ENCODE data around the gene TREX2.
A peak's percentile ranks its signal among the peaks of the same experiment; 100 is the strongest.
"Not testable (repeated sequence)": the region's sequence is repeated elsewhere in the genome, so short reads cannot be mapped to it uniquely, and the experiment has no call there.

Gene TREX2

GRCh38 chrX:153406011-153406410 lies 39.8 kb downstream of the TREX2 start:
- no peak for DNase-seq

GRCh38 chrX:153405426-153405825 lies 40.4 kb downstream of the TREX2 start:
- no peak for DNase-seq

DNA sequence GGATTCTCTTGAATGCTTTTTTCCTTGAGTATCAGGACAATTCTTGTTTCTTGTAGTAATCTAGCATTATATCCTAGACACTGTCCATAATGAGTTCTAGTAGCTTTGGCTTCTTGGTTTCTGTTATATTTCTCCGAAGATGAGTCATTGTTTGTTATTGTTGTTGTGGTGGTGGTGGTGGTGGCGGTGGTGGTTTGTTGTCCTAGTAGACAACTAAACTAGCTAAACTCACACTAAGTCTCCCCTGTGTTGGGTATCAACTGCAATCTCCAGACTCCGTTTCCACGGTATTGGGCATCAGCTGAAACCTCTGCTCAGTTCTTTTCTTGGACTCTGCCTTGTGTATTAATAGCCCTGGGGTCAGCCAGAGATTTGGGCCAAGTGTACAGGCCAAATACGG lies 41.5 kb downstream of the TREX2 start:
- not testable (repeated sequence) for DNase-seq

DNA sequence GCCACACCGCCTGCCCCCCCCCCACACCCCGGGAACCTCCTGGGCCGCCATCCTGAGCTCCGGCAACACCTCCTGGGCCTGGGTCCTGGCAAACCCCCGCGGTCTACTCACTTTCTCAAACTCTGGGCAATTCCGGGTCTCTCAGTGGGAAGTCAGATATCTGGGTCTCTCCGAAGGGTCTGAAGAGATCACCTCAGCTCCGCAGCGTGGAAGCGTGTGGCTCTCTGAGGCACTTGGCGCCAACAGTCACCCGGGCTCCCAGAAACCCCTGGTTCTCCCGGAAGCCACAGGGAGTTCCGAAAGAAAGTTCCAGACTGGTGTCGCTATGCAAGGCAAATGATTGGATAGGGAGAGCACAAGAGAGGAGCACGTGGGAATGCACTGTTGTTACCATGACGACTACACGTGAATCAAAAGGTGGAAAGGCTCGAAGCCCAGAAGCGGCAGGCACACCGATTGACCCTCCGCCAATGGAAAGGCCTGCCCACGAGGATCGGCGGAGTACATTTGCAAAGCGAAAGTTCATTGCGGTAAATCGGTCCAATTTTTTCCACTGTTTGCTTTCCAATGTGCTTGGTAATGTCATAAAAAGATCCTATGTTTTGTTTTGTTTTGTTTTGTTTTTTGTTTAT lies 44.6 kb downstream of the TREX2 start, which contains the start of gene PNMA6E:
Gene PNMA6E, minus strand, starts transcription at position 218 of the 632 bp plus-strand sequence. CDS start 2,501 bp downstream, outside the sequence.
- no peak for DNase-seq

GRCh38 chrX:153400146-153401132 lies 45.4 kb downstream of the TREX2 start:
- DNase-seq, result peak; percentile 33

- no peak for DNase-seq
Measured at GRCh38 chrX:153398275-153398960, 47.4 kb downstream of the TREX2 start.

DNA sequence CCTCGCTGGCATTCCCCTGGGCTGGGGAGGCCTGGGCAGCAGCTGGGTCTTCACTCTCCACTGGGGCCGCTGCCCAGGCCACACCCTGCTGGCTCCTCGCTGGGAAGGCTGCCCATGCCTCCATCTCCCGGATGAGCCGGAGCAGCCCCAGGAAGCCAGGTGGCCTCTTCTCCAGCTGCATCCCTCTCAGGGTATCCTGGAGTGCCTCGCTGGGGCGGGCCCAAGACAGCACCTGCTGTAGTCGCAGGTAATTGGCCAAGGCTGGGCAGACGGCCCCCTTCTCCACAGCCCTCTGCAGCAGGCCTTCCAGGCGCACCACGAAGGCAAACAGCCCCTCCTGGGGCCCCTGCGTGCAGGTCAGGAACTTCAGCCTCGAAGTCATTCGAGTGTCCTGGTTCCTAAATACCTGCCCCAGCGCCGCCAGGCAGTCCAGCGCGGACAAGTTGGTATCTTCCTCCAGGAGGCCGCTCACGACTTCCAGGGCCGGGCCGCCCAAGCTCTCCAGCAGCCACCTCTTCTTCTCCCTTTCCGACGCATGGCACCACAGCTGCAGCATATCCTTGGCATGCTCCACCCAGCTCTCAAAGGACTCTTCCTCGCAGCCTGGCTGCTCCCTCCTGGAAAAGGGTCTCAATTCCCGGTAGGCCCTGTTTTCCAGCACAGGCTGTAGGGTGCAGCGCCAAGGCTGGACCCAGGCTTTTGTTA lies 48.4 kb downstream of the TREX2 start:
- DNase-seq, result peak; percentile 23

GRCh38 chrX:153396320-153397195 lies 49.3 kb downstream of the TREX2 start:
- DNase-seq, result no peak

DNA sequence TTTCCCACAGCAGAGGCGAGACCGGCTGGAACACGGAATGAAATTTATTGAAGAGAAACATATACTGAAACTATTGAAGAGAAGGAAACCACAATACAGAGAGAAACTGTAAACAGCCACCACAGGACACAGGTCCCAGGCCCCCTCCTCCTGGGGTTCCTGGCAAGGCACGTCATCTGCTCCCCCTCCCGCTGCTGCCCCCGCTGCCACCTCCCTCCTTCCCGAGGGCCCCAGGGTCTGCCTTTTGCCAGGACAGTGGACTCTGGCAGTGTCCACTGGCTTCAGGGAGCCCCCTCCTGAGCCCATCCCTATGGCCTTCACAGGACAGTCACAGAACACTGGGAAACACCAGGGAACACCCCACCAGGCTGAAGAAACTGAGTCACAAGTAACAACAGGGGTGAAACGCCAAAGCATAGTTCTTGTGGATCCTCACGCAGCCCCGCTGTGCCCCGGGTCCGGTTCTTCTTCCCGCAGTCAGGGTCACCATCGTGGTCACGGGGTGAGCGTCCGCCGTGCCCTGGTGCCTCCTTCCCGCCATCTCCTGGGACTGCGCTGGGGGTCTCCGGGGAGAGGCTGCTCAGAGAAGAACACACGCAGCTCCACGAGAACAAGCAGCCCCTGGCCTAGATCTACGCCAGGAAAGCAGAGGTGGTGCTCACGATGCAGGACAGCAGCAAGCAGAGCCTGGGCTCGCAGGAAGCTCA lies 50.1 kb downstream of the TREX2 start:
- DNase-seq, result no peak

DNA sequence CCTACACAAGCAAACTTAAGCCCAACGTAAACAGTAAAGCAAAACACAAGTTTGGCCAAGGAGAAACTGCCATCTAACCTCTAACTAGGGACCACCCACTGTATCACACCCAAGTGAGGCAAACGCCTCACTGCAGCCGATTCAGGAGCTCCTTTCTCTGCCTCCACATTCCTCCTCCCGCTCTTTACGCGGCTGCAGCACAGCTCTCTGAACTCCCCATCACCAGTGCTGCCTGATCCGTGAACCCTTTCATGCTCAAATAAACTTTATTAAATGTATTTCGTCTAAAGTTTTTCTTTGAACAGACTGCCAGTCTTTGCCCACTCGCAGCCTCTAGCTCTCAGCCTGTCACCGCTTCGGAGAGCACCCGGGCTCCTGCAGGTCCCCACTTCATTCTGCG lies 51.2 kb downstream of the TREX2 start:
- DNase-seq, result no peak

Data from DMS53 (cell line).